K562 (cell line): ENCODE measurements around the gene WDR13. TPM values are rescaled to one million over a fixed set of nuclear protein-coding genes. Genes with fewer than 3 reads are reported as not detected.

Experiments used
- ATAC-seq: fragments of 200-7000 bp; cut with Tn5 transposase; 3 replicates; pipeline ENCODE4 v1.9.1; 2020; ENCODE audit warnings: moderate library complexity
- BruUV-seq: library from RNA; stranded (reverse); fragments of 400-500 nt; replicated peaks from 2 replicates; lab custom pipeline; 2021; lab: Mats Ljungman, UMichigan
- CTCF ChIA-PET: fragments of 300-600 bp; formaldehyde crosslinking; extraction: SDS; loops from one replicate; lab custom pipeline; 2021; ENCODE audit warnings: low intra/inter-chr PET ratio; lab: Yijun Ruan, JAX
- POLR2A ChIA-PET: fragments of 300-600, 350-650 bp; sonication (Branson Sonifier 250); formaldehyde crosslinking; extraction: SDS; loops from one replicate; lab custom pipeline; 2021; ENCODE audit warnings: antibody characterized with exemption, inconsistent platforms; lab: Yijun Ruan, JAX
- DNase-seq, 4 experiments: peaks; one replicate each; pipeline versions ENCODE4 v3.0.0 to v3.0.0-alpha.2; 2011 to 2018; ENCODE audit warnings: low spot score in 3 of 4, mixed read lengths in 3 of 4; ENCODE audit errors: extremely low read depth in 1 of 4
- FAIRE-seq: peaks from 2 replicates; lab custom pipeline; 2011; peaks lifted over from hg19 to GRCh38; lab: Jason Lieb, UNC
- H2AFZ ChIP-seq: 2 replicates; pipeline ENCODE4 v1.6.0; 2011; ENCODE audit warnings: low read depth, low read length, control low read depth, inconsistent platforms
- H3K27ac ChIP-seq: fragments of 200-600 bp; 3 replicates; pipeline ENCODE4 v1.8.0; 2011; ENCODE audit warnings: low read depth, mild to moderate bottlenecking, control low read depth, inconsistent platforms, low read length, moderate library complexity, mixed read lengths; ENCODE audit errors: extremely low read depth
- H3K27me3 ChIP-seq, 2 experiments: fragments of 300-600 bp in 1 of 2; 2 replicates in 1 of 2; 3 replicates in 1 of 2; pipeline versions ENCODE4 v1.6.0 to v1.8.0; 2011; ENCODE audit warnings: inconsistent platforms in 2 of 2, low read length in 2 of 2, mild to moderate bottlenecking in 1 of 2, mixed read lengths in 1 of 2, moderate library complexity in 1 of 2; ENCODE audit not compliant: control insufficient read depth in 2 of 2, insufficient read depth in 2 of 2
- H3K36me3 ChIP-seq: fragments of 300-600 bp; 3 replicates; pipeline ENCODE4 v1.8.0; 2011; ENCODE audit warnings: mild to moderate bottlenecking, low read length, inconsistent platforms; ENCODE audit not compliant: control insufficient read depth, insufficient read depth
- H3K4me1 ChIP-seq, 2 experiments: fragments of 200-600 bp in 1 of 2; replicated peaks in 1 of 2; 2 replicates in 1 of 2; 3 replicates in 1 of 2; pipeline versions ENCODE4 v1.5.1 to v1.8.0; 2011; ENCODE audit warnings: inconsistent platforms in 2 of 2, low read length in 2 of 2, mild to moderate bottlenecking in 1 of 2, mixed read lengths in 1 of 2, moderate library complexity in 1 of 2; ENCODE audit not compliant: control insufficient read depth in 2 of 2, insufficient read depth in 2 of 2
- H3K4me2 ChIP-seq: 2 replicates; pipeline ENCODE4 v1.6.1; 2011; ENCODE audit warnings: low read length, control low read depth, inconsistent platforms, mixed read lengths; ENCODE audit not compliant: insufficient read depth
- H3K4me3 ChIP-seq: fragments of 200-600 bp; sonication (generic), shearing (Covaris generic); 2 replicates; pipeline ENCODE4 v1.5.1; 2016; ENCODE audit warnings: control low read depth, inconsistent platforms
- H3K79me2 ChIP-seq: fragments of 200-600 bp; 3 replicates; pipeline ENCODE4 v1.8.0; 2011; ENCODE audit warnings: low read length, inconsistent platforms; ENCODE audit not compliant: control insufficient read depth, insufficient read depth
- H3K9ac ChIP-seq, 2 experiments: 2 replicates each; pipeline versions ENCODE4 v1.6.0 to v1.6.1; 2011; ENCODE audit warnings: low read depth in 2 of 2, low read length in 2 of 2, control low read depth in 1 of 2, inconsistent platforms in 1 of 2, mild to moderate bottlenecking in 1 of 2, mixed read lengths in 1 of 2; ENCODE audit not compliant: insufficient read depth in 1 of 2
- H3K9me1 ChIP-seq: one replicate; pipeline ENCODE4 v1.6.0; 2011; ENCODE audit warnings: inconsistent platforms, mild to moderate bottlenecking, low read length, moderate library complexity; ENCODE audit not compliant: control insufficient read depth, insufficient read depth
- H3K9me3 ChIP-seq: replicated peaks from 2 replicates; pipeline ENCODE4 v1.5.1; 2011; ENCODE audit warnings: low read depth, low read length, inconsistent platforms; ENCODE audit not compliant: control insufficient read depth, insufficient read depth
- H4K20me1 ChIP-seq: replicated peaks from 2 replicates; pipeline ENCODE4 v1.6.1; 2011; ENCODE audit warnings: low read length, inconsistent platforms, mixed read lengths; ENCODE audit not compliant: control insufficient read depth, insufficient read depth
- CREM ChIP-seq: IDR thresholded peaks from 2 replicates; pipeline ENCODE4 v1.6.1; 2014; ENCODE audit warnings: antibody characterized with exemption, low read depth
- EGR1 ChIP-seq: fragments of 450-650 bp; conservative IDR thresholded peaks from 2 replicates; pipeline ENCODE4 v1.6.1; 2017; ENCODE audit warnings: mild to moderate bottlenecking
- FOSL1 ChIP-seq: fragments of 200-800 bp; sonication (Bioruptor generic); conservative IDR thresholded peaks from 2 replicates; pipeline ENCODE4 v1.6.1; 2016; ENCODE audit warnings: missing genetic modification characterization, missing compliant biosample characterization
- HDAC2 ChIP-seq: fragments of 450-650 bp; IDR thresholded peaks from 2 replicates; pipeline ENCODE4 v1.6.1; 2016; ENCODE audit warnings: mild to moderate bottlenecking
- JUND ChIP-seq, 2 experiments: IDR thresholded peaks; 2 replicates in 1 of 2; 3 replicates in 1 of 2; pipeline ENCODE4 v1.6.1; 2011; ENCODE audit warnings: borderline replicate concordance in 2 of 2, low read depth in 2 of 2, low read length in 2 of 2, improper control_type of control experiment in 1 of 2, missing biosample characterization in 1 of 2, missing genetic modification characterization in 1 of 2, missing genetic modification reagents in 1 of 2
- KDM1A ChIP-seq, 2 experiments: fragments of 450-650 bp; IDR thresholded peaks; 2 replicates each; pipeline ENCODE4 v1.6.1; 2016; ENCODE audit warnings: mild to moderate bottlenecking in 2 of 2
- MEIS2 ChIP-seq: fragments of 450-650 bp; IDR thresholded peaks from 2 replicates; pipeline ENCODE4 v1.6.1; 2014; ENCODE audit warnings: mild to moderate bottlenecking; ENCODE audit not compliant: partially characterized antibody
- POLR2G ChIP-seq: fragments of 200-400 bp; formaldehyde crosslinking; IDR thresholded peaks from 2 replicates; pipeline ENCODE4 v1.6.1; 2017; ENCODE audit warnings: low read depth, mild to moderate bottlenecking, antibody characterized with exemption, low read length, moderate library complexity
- RAD21 ChIP-seq, 2 experiments: fragments of 250-450 bp in 1 of 2; fragments of 450-650 bp in 1 of 2; sonication (Bioruptor Pico) in 1 of 2; formaldehyde crosslinking in 1 of 2; IDR thresholded peaks in 1 of 2; conservative IDR thresholded peaks in 1 of 2; 2 replicates each; pipeline versions ENCODE4 v1.4.0 to v1.8.0; 2020 to 2022; ENCODE audit warnings: mild to moderate bottlenecking in 2 of 2, moderate library complexity in 1 of 2
- RAD51 ChIP-seq: fragments of 450-650 bp; IDR thresholded peaks from 2 replicates; pipeline ENCODE4 v1.7.1; 2016; ENCODE audit warnings: low read depth, mild to moderate bottlenecking, borderline replicate concordance
- TCFL5 ChIP-seq: fragments of 250-450 bp; sonication (Bioruptor Pico); conservative IDR thresholded peaks from 2 replicates; pipeline ENCODE4 v1.6.1; 2021; ENCODE audit warnings: mild to moderate bottlenecking, moderate library complexity, matching md5 sums
- ZFP36 ChIP-seq: fragments of 150-350 bp; IDR thresholded peaks from 2 replicates; pipeline ENCODE4 v1.6.1; 2018; ENCODE audit warnings: low read length, low read depth; ENCODE audit not compliant: partially characterized antibody
- ZNF408 ChIP-seq: fragments of 250-450 bp; sonication (Bioruptor Pico); IDR thresholded peaks from 2 replicates; pipeline ENCODE4 v1.4.0; 2020; ENCODE audit warnings: low read depth, mild to moderate bottlenecking, moderate library complexity
- ZNF583 ChIP-seq: fragments of 250-450 bp; sonication (Bioruptor Pico); IDR thresholded peaks from 2 replicates; pipeline ENCODE4 v1.4.0; 2020
- WGBS: fragments of 100-300 bp; shearing (Covaris generic); methylation state at CpG from one replicate; pipeline ENCODE4 v1.1.6; 2016; ENCODE audit warnings: low coverage, mixed read lengths; ENCODE audit not compliant: insufficient coverage; ENCODE audit errors: missing lambda C conversion rate; 5-methylcytosine and 5-hydroxymethylcytosine counted together
- in situ Hi-C: fragments of 300-500 bp; cut with MboI; formaldehyde crosslinking; loops from 4 replicates; pipeline ENCODE4 v1.15.0; 2018; ENCODE audit warnings: inconsistent platforms, mixed read lengths
- intact Hi-C: fragments of 100-400 bp; cut with micrococcal nuclease; formaldehyde crosslinking; loops from 2 replicates; pipeline ENCODE4 v1.14.2; 2022
- polyA plus RNA-seq, 8 experiments: library from polyadenylated mRNA; depleted of rRNA in 4 of 8; stranded (reverse) in 5 of 8; unstranded in 3 of 8; fragments of >200 nt; fragmentation: Nextera tagmentation in 2 of 8; fragmentation: Illumina TruSeq in 1 of 8; extraction: Ambion mirVana in 2 of 8; extraction: Trizol in 1 of 8; gene quantifications; 2 replicates each; pipeline versions ENCODE4 v1.2.1 to v1.2.3, GENCODE V29; 2011 to 2014; ENCODE audit warnings: inconsistent platforms in 1 of 8, missing spikeins in 1 of 8
- total RNA-seq, 7 experiments: library from RNA; depleted of rRNA in 6 of 7; stranded (reverse); fragments of >200 nt in 6 of 7; fragmentation: Illumina TruSeq in 2 of 7; extraction: Trizol in 2 of 7; gene quantifications; 2 replicates each; pipeline versions ENCODE4 v1.2.1 to v1.2.3, GENCODE V29; 2011 to 2021; ENCODE audit warnings: low replicate concordance in 1 of 7
- TF ChIP-seq, protein P1 (sequence below): fragments of 450-650 bp; conservative IDR thresholded peaks from 2 replicates; pipeline ENCODE4 v1.6.1; 2016; ENCODE audit warnings: missing genetic modification characterization, low read depth, mild to moderate bottlenecking, missing compliant biosample characterization, moderate library complexity
- TF ChIP-seq, protein P2 (sequence below): sonication (generic); formaldehyde crosslinking; IDR thresholded peaks from 2 replicates; pipeline ENCODE4 v1.8.0; 2022; ENCODE audit warnings: mild to moderate bottlenecking, missing genetic modification reagents
- TF ChIP-seq, protein P3 (sequence below), 2 experiments: fragments of 450-650 bp in 1 of 2; sonication (generic) in 1 of 2; formaldehyde crosslinking in 1 of 2; IDR thresholded peaks in 1 of 2; conservative IDR thresholded peaks in 1 of 2; 2 replicates each; pipeline versions ENCODE4 v1.6.1 to v1.8.1; 2016 to 2023; ENCODE audit warnings: mild to moderate bottlenecking in 2 of 2, moderate library complexity in 2 of 2, inconsistent platforms in 1 of 2, missing genetic modification reagents in 1 of 2
- TF ChIP-seq, protein P4 (sequence below): fragments of 250-450 bp; sonication (Bioruptor Pico); IDR thresholded peaks from 2 replicates; pipeline ENCODE4 v1.8.0; 2022; ENCODE audit warnings: moderate library complexity, mild to moderate bottlenecking, inconsistent platforms

The WDR13 gene
- total and polyA plus RNA-seq, 9 of the 15 experiments (the other 6 are each of a cell fraction or from before 2014, with no cell fraction given) = 7.4 to 70.5 (median 31.4) TPM

DNA sequence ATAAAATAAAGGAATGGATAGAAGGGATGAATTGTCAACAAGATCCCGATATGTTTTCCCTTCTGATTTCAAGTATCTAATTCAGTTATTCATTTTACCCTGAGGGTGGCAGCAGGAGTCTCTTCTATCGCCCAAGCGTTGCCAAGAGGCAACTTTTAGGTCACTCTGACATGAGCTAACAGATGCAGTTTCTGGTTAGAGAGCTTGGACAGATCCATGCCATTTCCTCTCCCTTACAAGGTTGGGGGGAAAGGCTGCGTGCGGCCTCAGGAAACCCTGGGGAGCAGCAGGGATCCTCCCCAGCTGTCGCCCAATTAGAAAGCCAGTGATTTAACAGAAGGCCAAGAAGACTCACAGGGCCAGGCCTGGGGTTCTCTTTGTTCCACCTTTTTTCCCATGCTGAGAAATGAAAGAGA is 51.1 kb downstream of the WDR13 start (continued):
- TF ChIP-seq RAD21 (CRISPR knock-in tag; conservative IDR thresholded peaks at IDR 0.05 in 1 of 2, IDR thresholded peaks at IDR 0.05 in 1 of 2) = peak; percentile 26 to 63; a peak in 3 of 4 replicates
- no peak for TF ChIP-seq ZNF408

DNA sequence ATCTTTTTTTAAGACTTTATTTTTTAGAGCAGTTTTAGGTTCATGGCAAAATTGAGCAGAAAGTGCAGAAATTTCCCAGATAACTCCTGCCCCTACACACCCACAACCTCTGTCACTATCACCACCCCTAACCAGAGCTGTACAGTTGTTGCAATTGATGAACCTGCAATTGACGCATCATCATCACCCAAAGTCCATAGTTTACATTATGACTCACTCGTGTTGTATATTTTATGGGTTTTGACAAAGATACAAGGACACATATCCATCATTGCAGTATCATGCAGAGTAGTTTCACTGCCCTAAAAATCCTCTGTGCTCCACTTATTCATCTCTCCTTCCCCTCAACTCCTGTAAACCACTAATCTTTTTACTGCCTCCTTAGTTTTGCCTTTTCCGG is 51.8 kb downstream of the WDR13 start:
- DNase-seq (peak in 1 of 4 experiments; percentile 13), FAIRE-seq (no peak), ATAC-seq (no peak)
- WGBS = 13% methylated on average over 3 of the region's 3 CpGs
- H3K79me2 ChIP-seq = no peaks in the 10 kb centered on the region
- H3K27ac ChIP-seq = no peak overlapping the region
- H3K9ac ChIP-seq = no peak overlapping the region
- no TSS peak for BruUV-seq
- H3K4me2 ChIP-seq = no peak overlapping the region
- peaks cover 0 to 4% of the 10 kb centered on the region in 2 experiments; a peak in 1 of 5 replicates for H3K27me3 ChIP-seq
- CTCF ChIA-PET = no interaction called here
- no peaks in the 10 kb centered on the region for H3K9me3 ChIP-seq
- H2AFZ ChIP-seq = no peak overlapping the region
- H3K9me1 ChIP-seq = no peaks in the 10 kb centered on the region
- no peaks in the 10 kb centered on the region for H3K36me3 ChIP-seq
- POLR2A ChIA-PET = no interaction called here
- H3K4me1 ChIP-seq = no peaks in the 10 kb centered on the region; a peak in 2 of 5 replicates
- in situ Hi-C loops = loop anchor here (25.0 kb wide), 3 partner anchors 1263 to 1938 kb away; partner anchors contain the start of genes AKAP4, CCNB3 and CLCN5
- H3K4me3 ChIP-seq = no peak overlapping the region
- H4K20me1 ChIP-seq = no peaks in the 10 kb centered on the region
- intact Hi-C loops = loop anchor here (5.0 kb wide), 1 partner anchor 248 kb away; the partner anchor contains the start of genes PQBP1 and TIMM17B
- TF ChIP-seq, protein P1, sequence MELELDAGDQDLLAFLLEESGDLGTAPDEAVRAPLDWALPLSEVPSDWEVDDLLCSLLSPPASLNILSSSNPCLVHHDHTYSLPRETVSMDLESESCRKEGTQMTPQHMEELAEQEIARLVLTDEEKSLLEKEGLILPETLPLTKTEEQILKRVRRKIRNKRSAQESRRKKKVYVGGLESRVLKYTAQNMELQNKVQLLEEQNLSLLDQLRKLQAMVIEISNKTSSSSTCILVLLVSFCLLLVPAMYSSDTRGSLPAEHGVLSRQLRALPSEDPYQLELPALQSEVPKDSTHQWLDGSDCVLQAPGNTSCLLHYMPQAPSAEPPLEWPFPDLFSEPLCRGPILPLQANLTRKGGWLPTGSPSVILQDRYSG (tag) = no peak
- 0 out of 2 replicates have a peak, but pooled peaks have one; percentile 7 for TF ChIP-seq CREM
- no peak for TF ChIP-seq HDAC2
- TF ChIP-seq, protein P2, sequence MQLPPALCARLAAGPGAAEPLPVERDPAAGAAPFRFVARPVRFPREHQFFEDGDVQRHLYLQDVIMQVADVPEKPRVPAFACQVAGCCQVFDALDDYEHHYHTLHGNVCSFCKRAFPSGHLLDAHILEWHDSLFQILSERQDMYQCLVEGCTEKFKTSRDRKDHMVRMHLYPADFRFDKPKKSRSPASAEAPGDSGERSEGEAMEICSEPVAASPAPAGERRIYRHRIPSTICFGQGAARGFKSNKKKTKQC (CRISPR knock-in tag) = no peak
- peak; percentile 67; the same call in 1 of the 2 replicates for TF ChIP-seq JUND (IDR thresholded peaks at IDR 0.05; ENCODE audit: borderline replicate concordance, low read depth, low read length)
- TF ChIP-seq JUND (tag; IDR thresholded peaks at IDR 0.05; ENCODE audit: borderline replicate concordance, low read depth, low read length) = no peak; the same call in 2 of the 3 replicates
- TF ChIP-seq, protein P3, sequence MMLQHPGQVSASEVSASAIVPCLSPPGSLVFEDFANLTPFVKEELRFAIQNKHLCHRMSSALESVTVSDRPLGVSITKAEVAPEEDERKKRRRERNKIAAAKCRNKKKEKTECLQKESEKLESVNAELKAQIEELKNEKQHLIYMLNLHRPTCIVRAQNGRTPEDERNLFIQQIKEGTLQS (IDR thresholded peaks at IDR 0.05) = peak; percentile 70
- TF ChIP-seq, protein P3 (CRISPR knock-in tag; conservative IDR thresholded peaks at IDR 0.05) = no peak
- no peak for TF ChIP-seq EGR1
- no peak for TF ChIP-seq ZFP36
- TF ChIP-seq KDM1A (IDR thresholded peaks at IDR 0.05) = 0 out of 4 replicates have a peak, but pooled peaks of 1 of the 2 experiments have one; percentile 9
- no peak for TF ChIP-seq POLR2G
- TF ChIP-seq TCFL5 = no peak
- TF ChIP-seq FOSL1 (tag) = peak; percentile 41; the same call in 1 of the 2 replicates
- peak; percentile 50 for TF ChIP-seq MEIS2
- no peak for TF ChIP-seq ZNF583 (CRISPR knock-in tag)
- TF ChIP-seq, protein P4, sequence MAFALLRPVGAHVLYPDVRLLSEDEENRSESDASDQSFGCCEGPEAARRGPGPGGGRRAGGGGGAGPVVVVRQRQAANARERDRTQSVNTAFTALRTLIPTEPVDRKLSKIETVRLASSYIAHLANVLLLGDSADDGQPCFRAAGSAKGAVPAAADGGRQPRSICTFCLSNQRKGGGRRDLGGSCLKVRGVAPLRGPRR (CRISPR knock-in tag) = no peak
- no peak for TF ChIP-seq RAD51
